GM18507 (cell line): Measurements from ENCODE around the gene RAB3B.

Source experiments
- DNase-seq: peaks from one replicate; pipeline ENCODE4 v3.0.0; 2011; ENCODE audit warnings: low read depth; ENCODE audit not compliant: insufficient read length; ENCODE audit errors: extremely low spot score
- FAIRE-seq: peaks from 2 replicates; lab custom pipeline; 2011; peaks lifted over from hg19 to GRCh38; lab: Jason Lieb, UNC

RAB3B gene

DNA sequence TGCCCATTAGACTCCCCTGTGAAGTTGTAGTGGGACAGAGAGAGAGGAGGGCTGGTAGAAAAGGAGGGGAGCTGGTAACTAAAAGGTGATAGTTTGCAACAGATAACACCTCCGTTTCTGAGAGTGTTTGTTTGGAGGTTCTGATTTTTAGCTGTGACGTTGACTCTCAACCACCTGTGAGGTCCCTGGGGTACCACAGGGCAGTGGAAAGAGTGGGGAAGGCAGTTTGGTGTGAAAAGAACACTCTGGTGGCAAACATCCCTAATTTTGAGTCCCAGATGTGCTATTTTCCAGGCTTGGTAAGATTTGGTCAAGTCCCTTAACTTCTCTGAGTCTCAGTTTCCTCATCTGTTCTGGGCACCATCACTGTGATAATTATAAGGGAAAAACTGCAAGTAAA lies 29.3 kb downstream of the RAB3B start:
- FAIRE-seq (no peak), DNase-seq (no peak)

DNA sequence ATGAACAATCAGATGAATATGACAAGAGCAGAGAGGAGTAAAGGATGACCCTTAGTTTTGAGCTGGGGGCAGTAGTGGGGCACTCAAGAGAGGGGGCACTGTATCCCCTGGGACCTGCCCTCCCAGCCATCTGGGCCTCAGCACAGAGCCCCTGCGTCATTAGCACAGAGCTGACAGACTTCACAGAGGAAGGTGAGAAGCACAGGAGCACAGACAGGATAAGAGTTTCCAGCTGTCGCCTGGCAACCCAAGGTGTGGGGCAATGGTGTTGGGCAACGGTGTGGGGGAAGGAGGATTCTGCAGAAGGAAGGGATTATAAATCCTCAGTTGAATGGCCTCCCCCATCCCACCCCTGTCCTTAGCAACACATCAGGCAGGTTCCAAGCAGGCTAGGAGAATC lies 30.2 kb downstream of the RAB3B start:
- DNase-seq: no peak
- FAIRE-seq: no peak

DNA sequence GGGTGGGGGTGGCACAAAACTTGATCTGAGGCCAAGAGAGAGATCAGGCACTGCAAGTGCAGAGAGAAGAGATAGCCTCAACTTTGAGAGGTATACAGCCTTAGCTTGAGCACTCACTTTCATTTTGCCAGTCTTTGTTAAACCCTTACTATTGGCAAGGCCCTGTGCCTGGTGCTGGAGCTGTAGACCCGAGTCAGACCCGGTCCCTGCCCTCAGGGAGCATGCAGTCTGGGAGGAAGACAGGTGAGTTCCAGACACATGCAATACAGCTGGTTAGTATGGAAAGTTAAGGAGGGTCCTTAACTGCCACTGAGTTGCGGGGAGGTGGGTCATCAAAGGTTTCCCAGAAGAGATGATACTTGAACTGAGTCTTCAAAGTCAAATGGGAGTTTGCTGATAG lies 31.7 kb downstream of the RAB3B start:
- no peak for FAIRE-seq
- no peak for DNase-seq

DNA sequence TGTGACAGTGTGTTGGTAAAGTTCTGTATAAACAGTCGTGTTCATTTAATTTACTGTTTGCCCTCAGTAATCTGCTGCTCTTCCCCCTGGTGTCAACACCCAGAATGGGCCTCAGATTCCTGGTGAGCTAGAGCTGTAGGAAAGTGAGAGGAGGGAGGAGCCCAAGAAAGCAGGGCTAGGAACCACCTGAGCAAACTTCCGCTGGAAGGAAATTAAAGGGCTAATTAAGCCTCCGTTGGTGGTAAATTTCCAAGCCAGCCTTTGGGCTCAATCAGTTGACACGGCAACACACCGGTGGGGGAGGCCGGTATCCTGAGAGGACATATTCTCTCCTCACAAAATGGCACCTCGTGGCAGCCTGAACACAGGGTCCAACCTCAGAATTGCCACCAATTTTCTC lies 32.9 kb downstream of the RAB3B start:
- DNase-seq: no peak
- FAIRE-seq: no peak

DNA sequence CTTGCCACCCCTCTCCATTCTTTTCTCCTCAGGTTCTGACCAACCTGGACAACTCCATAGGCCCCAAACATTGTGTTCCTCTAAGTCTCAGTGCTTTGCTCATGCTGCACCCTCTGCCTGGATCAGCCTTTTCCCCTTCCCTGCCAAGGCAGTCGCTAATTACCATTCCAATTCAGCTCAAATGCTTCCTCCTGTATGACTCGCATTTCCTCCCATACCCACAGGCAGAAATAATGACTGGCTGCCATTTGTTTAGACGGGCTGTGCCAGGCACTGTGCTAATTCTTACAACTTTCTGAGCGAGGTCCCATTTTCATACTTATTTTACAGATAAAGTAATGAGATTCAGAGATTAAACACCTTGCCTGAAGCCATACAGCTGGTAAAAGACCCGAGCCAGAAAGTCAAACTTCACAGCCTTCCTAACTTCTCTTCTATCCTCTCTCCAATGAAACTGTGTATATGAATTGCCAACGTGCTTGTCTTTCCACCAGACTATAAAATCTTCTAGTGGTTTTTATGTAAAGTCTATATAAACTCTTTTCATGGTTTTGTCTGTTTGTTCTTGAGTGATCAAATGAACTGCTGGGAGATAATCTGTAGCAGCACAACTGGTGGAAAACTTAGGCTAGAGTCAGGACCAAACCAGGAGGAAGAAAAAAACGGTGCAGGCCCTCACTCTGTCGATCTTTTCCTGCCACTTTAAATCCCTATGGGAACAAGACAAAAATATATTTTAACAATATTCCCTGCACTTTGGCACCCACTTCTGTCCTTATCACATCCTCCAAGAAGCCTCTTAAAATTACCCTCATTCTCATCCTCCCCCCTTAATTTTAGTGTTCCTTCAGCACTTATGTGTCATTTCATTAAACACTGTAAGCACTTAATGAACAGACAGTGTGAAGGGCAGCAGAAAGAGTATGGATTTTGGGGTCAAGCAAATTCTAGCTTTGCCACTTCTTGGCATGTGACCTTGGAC lies 33.7 kb downstream of the RAB3B start:
- DNase-seq (no peak), FAIRE-seq (no peak)

DNA sequence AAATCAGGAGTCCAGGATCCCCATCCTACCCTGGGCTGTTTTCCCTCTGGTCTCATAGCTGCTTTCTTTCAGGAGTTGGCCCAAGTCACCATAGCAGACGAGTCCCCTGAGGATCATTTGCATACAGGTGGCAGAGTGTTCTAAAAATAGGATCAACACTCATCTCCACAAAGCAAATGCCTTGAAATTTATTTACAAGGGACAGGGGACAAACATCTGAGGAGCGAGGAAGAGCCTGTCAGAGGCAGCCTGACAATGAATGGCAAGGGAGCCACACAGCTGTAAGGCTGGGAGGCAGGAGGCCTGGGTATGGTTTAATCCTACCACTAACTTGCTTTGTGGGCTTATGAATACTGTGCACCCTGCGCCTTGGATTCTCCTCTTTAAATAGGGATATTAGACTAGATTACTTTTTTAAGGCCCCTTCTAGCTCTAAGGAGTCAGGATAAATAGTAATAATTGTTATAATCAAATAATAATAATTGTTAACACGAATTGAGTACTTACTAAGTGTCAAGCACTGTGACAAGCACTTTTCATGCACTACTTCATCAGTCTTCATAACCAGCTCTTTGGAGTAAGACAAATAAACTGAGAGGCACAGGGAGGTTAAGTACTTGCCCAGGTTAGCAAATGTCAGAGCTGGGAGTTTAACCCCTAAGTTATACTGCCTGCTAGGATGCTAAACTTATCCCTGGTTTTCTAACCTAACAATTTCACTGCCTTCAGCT lies 34.5 kb downstream of the RAB3B start:
- FAIRE-seq (no peak), DNase-seq (no peak)

DNA sequence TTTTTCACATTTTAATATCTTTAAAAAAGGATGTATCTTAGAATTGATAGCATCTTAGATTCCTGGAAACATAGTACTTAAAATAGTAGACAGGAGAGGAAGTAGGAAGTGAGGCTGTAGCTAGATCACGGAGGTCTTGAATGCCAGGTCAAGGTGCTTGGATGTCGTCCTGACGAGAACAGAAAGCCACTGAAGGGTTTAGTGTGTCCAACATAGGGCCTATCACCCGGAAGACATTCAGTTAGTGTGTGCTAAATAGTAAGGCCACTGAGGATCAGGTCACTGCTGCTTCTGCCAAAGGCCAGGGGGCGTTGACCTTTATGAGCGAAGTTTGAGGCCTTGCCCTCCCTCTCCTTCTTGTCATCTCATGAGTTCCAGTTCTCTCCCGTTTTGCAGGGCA lies 35.7 kb downstream of the RAB3B start:
- FAIRE-seq: no peak

DNA sequence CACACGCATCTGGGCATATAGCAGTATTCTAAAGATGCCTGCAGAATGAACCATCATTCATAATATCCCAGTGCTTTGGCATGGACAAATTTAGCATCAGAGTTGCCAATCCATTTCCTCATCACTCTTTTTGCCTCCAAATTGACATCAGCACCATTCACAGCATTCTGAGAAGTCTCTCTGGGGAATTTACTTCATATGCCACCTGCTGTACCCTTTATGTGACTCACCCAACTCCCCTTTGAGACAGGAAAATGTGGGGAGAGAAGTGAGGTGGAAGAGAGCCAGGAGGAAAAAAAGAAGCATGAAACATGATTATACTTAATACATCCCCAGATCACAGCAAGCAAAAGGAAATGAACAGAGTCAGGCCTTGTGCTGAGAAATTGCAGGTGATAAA lies 37.4 kb downstream of the RAB3B start:
- DNase-seq (no peak), FAIRE-seq (peak; percentile 21)

More for the DNA sequence above, 35.7 kb downstream of the RAB3B start:
- DNase-seq: no peak

DNA sequence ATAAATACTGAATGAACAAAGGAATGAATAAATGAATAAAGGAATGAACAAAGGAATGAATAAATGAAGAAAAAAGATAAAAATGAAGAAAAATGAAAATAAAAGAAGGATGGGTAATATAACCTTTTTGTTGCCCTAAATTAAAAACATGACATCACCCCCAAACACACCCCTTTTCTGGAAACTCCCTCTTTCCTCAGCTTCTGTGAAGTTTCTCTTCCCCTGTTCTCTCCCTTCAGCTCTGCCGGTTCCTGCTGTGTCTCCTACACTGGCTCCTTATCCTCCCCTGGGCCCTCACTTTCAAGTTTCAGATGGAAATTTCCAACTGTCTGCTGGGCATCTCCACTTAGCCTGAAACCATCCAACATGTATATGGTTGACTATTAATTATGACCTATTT lies 37.9 kb downstream of the RAB3B start:
- FAIRE-seq (no peak), DNase-seq (no peak)

DNA sequence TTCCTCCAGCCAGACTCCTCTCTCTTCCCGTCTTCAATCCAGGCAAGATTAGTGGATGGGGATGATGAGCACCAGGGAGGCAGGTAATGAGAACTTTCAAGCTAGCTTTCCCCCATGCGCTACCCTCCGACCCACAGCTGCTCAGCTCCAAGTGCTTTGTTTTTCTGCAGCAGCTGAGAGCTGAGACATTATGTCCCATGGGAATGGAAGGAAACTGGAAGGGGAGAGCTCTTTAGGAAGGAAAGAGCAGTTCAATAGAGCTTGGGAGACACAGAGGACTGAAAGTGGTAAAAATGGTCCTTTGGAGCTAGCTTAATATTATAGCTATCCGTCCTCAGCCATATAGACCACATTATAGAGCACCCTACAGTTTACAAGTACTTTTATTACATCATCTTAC lies 39.8 kb downstream of the RAB3B start:
- FAIRE-seq (no peak), DNase-seq (no peak)

DNA sequence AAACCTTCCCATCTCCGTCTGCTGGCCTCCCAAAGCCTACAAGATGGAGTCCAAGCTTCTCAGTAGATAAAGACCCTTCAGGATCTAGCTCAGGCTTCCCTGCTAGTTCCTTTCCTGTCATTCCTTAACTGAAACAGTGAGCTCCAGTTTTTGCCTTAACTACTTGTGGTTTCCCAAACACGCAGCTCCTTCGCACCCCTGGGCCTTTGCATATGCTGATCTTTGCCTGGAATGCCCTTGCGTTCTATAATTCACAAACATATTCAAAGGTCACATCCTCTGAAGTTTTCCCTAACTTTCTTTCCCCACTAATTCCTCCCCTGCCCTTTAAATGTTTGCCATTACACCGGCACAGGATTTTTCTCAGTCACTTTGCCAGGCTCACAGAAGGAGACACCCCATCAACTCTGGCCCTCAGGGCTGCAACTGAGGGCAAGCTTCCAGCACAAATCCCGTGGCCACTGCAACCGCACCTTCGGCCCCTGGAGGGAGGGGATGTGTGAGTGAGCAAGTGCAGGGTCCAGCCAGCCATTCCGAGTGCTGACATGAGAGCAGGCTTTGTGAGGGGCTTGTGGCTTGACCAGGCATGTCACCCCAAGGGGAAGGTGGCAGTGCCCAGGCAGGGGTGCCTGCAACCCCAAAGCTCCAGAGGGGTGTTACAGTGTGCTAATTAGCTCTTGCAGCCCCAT lies 41.3 kb downstream of the RAB3B start:
- FAIRE-seq: no peak
- no peak for DNase-seq

DNA sequence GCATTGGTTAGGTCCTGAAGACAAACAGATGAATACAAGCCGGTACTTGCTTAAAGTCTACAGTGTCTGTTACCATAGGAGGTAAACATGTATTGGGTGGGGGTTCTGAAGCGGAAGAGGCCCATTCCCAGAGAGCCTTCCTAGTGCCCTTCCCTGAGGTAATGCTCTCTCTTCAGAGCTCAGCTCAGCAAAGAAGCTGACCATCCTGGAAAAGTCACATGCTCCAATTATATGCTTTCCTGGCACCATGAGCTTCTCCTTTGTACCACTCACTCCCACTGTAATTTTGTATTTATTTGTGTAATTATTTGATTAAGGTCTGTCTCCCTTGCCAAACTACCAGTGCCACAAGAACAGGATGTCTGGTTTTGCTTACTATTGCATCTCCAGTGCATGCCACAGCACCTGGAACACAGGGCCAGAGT lies 42.0 kb downstream of the RAB3B start:
- DNase-seq: no peak
- FAIRE-seq: no peak

DNA sequence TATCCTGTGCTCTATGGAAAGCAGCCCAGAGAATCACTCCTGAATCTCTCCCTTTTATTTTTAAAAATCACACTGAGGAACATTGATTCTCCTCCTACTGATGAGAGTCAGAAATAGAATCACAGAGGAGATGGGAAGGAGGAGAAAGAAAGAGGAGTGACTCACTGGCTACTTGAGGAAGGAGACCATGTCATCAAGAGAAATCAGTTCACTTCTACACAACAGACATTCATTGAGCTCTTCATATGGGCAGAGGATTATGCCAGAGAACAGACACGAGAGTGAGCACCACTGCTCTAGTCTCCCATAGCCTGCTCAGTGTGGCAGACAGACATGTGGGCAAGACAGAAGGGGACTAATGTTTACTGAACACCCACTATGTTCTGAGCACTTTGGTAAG lies 44.2 kb downstream of the RAB3B start:
- no peak for DNase-seq
- FAIRE-seq: no peak

DNA sequence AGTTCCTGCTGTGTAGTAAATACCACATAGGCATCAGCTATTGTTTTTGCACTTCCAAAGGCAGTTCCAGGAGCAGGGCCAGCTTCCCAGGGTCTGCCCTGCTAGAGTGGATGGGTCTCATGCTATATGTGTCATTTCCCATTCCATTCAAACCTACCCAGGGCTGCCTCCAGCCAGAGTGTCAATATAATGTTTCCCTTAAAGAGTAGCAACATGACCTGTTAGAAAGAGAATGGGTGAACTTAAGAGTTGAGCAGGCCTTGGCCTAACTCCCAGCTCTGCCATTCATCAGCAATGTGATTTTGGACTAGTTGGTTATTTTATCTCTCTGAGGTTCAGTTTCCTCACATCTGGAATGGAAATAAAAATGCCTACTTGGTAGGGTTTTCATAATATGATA lies 44.9 kb downstream of the RAB3B start:
- FAIRE-seq (no peak), DNase-seq (no peak)

DNA sequence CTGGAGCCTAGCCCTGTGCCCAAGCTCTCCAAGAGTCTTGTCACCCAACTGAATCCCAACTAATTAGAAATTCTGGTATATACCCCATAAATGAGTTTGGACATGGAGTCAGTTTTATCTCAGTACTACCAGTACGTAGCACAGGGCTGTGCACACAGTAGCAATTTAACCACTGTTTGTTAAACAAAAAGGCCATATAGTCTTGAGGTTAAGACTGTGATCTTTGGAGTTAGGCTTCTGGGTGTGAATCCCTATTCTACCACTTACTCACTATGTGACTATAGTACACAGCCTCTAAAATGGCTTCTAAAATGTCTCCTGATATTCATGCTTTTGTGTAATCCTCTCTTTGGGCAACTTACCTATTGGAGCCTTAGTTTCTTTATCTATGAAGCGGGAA lies 48.2 kb downstream of the RAB3B start:
- FAIRE-seq (no peak), DNase-seq (no peak)

DNA sequence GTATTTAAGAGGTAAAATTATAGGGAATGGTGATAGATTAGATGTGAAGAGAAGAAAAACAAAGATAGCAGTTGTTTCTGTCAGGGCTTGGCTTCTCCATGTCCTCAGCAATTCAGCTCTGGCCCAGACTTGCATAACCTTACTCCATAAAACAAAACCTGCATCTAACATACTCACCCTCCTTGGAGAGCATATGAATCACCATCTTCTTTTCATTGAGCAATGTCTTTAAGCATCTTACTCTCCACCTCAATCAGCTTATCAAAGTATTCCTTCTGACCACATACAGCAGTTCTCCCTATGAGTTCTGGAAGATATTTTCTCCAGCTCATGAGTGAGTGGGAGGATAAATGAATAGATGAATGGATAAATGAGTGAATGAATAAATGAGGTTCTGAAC lies 49.0 kb downstream of the RAB3B start:
- DNase-seq (no peak), FAIRE-seq (no peak)

DNA sequence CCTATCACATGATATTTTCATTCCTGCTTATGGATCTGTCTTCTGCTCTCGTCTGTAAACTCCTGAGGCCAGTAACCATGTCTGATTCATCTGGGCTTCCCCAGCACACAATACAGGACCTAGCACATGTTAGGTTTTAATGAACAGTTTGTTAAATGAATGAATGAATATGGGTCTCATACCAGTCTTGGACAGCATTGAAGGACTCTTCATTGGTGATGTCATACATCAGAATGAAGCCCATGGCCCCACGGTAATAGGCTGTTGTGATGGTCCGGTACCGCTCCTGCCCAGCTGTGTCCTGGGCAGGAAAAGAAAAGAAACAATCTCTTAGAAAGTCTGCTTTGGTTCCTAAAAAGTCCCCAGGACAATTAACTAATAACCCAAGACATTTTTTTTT lies 53.4 kb downstream of the RAB3B start:
- DNase-seq: no peak
- FAIRE-seq: no peak

DNA sequence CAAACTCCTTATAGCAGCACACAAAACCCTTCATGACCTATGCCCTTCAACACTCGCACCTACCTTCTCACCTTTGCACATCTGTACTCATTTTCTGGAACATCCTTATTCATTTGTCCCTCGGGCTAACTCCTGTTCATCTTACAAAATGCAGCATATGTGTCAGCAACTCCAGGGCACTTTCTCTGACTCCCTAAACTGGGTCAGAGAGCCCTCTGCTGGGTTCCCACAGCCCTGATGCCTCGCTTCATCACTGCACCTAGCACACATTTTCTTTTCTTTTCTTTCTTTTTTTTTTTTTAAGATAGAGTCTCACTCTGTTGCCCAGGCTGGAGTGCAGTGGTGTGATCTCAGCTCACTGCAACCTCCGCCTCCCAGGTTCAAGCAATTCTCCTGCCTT lies 54.0 kb downstream of the RAB3B start:
- FAIRE-seq (no peak), DNase-seq (no peak)

DNA sequence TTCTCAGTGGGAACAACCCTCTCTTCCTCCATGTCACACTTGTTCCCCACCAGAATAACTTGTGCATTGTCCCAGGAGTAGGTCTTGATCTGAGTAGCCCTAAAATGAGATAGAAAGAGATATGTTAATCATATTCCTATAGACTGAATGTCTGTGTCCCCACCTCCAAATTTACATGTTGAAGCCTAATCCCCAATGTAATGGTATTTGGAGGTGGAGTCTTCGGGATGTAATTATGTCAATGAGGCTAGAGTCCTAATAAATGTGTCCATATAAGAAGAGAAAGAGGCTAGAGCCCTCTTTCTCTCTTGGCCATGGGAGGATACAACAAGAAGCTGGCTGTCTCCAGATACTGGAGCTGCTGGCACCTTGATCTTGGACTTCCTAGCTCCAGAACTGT lies 57.2 kb downstream of the RAB3B start:
- FAIRE-seq: no peak
- DNase-seq: no peak

DNA sequence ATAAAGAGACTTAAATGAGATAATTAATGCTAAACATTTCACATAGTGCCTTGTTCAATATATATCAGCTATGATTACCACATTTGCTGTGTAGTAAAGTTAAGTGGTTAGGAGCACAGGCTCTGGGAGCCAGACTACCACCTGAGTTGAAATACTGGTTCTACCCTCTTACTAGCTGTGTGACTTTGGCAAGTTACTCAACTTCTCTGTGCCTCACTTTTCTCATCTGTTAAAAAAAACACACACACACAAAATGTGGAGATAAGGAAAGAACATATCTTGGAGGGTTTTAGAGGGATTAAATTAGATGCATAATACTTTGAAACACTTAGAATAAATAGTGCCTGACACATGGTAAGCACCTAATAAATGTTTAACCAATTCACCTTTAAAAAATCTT lies 60.2 kb downstream of the RAB3B start:
- no peak for FAIRE-seq
- DNase-seq: no peak
